Amniotic stem cell (primary cell): Measurements from ENCODE around the gene RAB5IF.
"Not testable (repeated sequence)": the region's sequence is repeated elsewhere in the genome, so short reads cannot be mapped to it uniquely, and the experiment has no call there.

Experiments used
- DNase-seq: peaks from one replicate; lab custom pipeline; 2025; lab: John Stamatoyannopoulos, UW

Gene RAB5IF, protein sequence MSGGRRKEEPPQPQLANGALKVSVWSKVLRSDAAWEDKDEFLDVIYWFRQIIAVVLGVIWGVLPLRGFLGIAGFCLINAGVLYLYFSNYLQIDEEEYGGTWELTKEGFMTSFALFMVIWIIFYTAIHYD

DNA sequence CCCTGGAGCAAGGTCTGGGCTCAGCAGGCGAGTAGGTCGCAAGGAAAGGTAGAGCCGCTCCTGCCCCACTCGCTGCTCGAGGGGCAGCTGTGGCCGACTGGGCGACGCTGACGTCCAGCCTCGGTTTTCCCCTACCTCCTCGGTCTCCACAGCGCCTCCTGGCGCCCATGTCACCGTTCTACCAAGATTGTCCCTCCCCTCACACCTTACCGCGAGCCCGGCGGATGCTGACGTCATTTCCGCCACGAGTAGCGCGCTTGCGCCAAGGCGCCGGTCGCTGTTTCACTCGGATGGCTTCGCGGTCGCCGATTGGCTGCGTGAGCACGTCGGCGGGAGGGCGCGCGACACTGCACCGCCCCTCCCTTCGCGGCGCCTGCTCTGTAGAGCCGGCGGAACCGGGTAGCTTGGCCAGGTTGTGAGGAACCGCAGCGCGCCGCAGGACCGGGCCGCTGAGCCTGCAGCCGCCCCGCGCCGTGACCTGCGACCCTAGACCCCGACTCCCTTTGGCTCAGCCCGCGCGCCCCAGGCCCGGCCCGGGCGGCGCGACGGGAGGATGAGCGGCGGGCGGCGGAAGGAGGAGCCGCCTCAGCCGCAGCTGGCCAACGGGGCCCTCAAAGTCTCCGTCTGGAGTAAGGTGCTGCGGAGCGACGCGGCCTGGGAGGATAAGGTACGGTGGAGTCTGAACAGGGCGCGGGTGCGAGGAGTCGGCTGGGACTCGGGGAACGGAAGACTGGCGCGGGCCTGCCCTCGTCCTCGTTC lies at the start of gene RAB5IF:
Gene RAB5IF (plus strand): TSS at position 381 of the 759 bp plus-strand sequence. CDS start 173 bp downstream, at position 554.
- peak; percentile 96 for DNase-seq

DNA sequence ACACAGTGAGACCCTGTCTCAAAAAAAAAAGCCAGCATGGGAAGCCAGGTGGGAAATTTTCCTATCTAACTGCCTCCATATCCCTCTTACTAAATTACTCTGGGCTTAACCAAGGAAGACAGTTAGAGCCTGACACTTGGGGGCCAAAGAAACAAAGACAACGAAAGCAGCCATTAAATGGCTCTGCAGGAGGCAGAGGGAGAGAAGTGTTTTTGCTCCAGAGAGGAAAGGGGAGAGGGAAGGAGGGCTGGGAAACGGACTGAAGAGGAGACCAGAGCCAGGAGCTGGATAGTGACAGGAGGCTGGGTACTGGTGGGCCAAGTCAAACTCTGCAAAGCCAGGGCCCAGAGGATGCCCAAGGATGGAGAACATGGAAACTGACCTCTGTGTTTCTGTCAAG lies 42.9 kb upstream of the RAB5IF start:
- no peak for DNase-seq

DNA sequence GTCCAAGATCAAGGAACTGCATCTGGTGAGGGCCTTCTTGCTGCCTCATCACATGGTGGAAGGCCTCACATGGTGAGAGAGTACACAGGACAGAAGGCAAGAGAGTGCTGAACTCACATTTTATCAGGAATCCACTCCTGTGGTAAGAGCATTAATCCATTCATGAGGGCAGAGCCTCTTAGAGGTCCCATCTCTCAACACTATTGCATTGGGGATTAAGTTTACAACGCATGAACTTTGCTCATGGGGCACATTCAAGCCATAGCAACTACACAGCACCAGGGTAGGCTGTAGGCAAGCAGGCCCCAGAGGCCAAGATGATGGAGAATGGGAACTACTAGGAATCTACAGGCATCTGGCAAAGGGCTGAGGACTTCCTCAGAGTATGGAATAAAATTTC lies 42.2 kb upstream of the RAB5IF start:
- DNase-seq: no peak

DNA sequence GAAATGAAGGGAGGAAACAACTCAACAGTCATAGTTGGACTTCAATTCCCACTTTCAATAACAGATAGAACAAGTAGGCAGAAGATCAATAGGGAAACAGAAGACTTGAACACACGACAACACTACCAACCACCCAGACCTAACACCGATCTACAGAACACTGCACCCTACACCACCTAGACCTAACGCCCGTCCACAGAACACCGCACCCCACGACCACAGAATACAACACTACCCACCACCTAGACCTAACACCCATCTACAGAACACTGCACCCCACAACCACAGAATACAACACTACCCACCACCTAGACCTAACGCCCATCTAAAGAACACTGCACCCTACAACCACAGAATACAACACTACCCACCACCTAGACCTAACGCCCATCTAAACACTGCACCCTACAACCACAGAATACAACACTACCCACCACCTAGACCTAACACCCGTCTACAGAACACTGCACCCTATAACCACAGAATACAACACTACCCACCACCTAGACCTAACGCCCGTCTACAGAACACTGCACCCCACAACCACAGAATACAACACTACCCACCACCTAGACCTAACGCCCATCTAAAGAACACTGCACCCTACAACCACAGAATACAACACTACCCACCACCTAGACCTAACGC lies 41.4 kb upstream of the RAB5IF start:
- DNase-seq: not testable (repeated sequence)

DNA sequence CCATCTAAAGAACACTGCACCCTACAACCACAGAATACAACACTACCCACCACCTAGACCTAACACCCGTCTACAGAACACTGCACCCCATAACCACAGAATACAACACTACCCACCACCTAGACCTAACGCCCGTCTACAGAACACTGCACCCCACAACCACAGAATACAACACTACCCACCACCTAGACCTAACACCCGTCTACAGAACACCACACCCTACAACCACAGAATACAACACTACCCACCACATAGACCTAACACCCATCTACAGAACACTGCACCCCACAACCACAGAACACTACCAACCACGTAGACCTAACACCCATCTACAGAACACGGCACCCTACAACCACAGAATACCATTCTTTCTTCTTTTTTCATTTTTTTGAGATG lies 40.9 kb upstream of the RAB5IF start:
- DNase-seq: not testable (repeated sequence)

DNA sequence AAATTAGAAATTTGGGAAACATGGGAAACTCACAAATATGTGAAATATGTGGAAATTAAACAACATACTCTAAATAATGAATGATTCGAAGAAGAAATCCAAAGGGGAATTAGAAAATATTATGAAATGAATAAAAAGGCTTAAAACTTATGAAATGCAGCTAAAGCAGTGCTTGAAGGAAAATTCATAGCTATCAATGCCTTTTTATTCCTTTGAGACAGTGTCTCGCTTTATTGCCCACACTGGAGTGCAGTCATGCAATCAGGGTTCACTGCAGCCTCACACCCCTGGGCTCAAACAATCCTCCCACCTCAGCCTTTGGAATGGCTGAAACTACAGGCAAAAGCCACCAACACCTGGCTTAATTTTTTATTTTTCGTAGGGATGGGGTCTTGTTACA lies 40.1 kb upstream of the RAB5IF start:
- DNase-seq: no peak

DNA sequence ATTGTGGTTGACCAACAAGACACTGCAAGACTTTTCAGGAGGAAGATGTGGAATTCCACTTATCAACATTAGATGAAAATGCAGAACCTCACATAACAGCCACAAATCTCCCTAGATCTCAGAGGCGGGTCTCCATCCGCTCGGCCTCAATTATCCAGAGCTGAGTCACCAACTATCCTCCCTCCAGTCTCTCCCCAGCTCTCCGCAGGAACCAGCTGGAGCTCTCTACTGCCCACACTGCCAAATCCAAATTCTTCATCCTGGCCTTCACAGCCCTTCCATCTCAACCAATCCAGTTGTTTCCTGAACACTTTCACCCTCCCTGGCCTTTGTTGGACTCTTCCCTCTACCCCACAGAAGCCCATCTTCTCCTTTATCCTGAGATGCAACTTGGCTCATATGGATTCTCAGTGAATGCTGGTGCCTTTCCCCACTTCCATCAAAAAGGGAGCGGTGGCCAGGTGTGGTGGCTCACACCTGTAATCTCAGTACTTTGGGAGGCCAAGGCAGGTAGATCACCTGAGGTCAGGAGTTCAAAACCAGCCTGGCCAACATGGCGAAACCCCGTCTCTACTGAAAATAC lies 35.6 kb upstream of the RAB5IF start:
- DNase-seq: peak; percentile 40

DNA sequence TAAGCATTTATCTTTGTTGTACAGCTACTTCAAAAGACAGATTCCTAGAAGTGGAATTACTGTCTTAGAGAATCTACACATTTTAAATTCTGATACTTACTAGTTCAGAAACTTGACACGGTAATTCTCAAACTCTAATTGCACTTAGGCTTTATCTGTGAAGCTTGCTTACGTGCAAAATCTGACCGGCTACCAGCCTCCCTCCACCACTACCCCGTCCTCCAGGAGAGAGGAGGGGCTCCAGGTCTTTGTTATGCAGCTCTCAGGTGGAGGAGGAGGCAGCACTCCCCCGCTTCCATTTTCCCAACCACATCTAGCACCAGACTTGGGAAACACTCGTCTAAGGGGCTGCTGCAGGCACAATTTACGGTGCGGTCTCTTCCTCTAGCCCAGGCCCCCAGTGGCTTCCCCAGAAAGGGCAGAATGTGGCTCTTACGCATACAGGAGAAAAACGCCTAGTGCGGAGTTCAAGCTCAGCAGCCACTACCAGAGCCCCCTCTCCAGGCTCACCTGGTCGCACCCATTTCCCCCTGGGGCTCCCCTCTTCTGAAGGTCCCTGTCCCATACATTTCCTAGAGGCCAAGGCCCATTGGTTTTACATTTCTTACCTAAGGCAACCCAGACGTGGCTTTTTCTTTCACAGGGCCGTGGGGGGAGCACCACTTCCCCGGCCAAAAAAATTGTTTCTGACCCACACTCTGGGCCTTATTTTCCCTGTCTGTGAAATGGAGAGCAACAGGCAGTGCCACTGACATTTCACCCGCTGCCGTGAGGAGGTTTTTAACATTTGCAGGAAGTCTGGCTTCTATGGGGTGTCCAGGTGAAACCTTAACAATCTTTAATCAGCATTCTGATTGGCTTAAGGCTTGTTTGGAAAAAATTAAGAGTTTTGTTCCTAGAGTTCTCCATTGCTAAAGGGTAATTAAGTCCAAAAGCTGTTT lies 33.7 kb upstream of the RAB5IF start:
- DNase-seq: no peak

DNA sequence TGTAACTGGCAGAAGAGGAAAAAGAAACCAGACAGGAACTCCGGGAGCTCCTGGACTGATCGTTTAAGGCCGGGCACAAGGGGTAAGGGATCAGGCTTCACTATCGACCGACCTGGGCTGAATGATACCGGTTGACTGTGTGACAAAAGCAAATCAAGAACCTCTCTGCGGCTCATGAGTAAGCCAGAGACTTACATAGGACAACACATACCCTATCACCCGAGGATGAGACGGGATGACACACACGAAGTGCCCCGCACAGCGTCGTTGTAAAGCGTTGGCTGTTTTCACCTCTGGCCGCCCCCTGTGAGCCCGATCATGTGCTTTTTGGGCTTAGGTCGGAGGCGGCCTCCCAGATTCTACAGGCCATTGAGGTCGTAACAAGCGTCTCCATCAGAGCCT lies 32.9 kb upstream of the RAB5IF start:
- no peak for DNase-seq

DNA sequence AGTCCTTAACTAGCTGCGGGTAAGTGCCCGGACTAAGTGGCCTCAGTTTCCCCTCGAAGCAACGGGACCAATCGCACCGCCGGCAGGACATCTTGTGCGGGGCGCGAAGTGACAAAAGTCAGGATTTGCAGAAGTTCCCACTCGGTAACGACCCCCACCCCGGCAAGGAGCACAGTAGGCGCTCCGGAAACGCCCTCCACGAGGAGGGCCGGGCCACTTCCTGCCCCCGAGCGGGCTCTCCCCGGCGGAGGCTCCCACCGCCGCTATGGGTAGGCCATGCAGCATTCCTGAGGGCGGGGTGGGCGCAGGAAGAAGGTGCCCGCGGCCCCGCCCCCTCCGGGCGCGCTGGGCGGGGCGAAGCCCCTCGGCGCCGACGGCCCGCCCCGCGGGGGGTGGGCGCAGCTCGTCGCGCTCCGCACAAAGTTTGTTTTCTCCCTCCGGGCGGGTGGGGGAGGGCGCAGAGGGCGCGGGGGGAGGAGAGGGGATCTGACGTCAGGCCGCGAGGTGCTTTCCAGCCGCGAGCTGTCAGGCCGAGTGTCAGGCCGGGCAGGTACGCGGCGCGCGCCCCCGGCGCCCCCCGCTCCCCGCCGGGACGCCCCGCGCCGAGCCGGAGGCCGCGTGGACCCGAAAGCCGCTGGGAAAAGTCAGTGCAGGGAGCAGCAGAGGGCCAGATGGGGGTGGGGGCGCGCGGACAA lies 32.3 kb upstream of the RAB5IF start, which contains the start of gene TGIF2:
Gene TGIF2 (plus strand): TSS at position 495 of the 695 bp plus-strand sequence. CDS start 5,178 bp downstream, outside the sequence.
- peak; percentile 41 for DNase-seq

DNA sequence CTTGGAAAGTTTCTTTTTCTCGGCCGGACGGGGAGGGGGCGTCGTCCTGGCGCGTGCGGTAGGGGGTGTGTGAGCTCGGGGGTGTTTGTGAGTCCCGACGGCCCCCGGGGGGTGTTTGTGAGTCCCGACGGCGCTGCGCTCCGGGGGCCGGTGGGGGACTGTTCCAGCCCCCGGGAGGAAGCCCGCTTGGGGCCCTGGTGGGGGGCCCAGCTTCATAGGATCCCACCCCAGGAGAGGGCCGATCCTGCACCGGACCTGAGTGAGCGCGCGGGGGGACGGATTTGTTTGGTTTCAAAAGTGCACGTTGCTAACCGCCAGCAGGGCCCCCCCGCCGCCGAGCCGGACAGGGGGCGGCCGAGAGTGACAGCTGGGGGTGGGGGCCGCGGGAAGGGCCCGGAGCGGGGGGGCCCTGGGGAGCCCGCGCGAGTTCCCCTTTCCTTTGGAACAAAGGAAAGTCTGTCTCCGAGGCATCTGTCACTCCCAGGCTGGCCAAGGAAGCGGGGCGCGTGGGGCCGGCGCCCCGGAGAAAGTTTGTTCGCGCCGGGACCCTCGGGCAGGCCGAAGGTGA lies 31.7 kb upstream of the RAB5IF start:
- DNase-seq: no peak

DNA sequence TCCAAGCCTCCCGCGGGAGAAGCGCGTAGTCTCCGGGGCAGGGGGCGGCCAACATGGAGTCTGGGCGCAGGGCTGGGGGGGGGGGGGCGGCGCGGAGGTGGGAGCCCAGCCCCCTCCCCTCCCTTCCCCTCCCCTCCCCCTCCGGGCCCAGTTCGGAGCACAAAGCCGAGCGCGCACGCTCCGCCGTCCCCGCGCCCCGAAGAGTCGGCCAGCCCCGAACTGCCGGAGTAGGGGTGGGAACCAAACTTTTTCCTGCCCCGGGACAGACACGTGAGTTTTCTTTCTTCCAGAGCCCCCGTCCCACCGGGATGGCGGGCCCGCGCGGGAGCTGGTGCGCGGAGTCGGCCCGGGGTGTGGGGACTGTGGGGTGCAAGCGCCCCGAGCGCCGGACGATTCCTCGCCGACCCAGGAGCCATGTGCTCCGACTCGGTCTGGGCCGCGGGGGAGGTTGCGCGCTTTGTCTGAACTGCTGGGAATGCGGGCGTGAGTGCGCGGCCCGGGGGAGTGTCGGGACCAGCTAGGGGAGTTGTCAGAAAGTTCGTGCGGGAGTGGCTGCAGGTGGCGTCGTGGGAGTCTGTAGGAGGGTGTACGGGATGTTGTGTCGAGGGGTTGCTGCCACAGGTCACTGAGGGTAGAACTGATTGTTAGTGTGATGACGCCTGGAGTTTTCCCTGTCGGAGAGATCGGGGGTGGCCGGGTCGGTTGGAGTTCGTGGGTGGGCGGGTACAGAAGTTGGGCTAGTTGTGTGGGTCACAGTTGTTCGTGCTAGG lies 31.0 kb upstream of the RAB5IF start:
- DNase-seq: no peak

DNA sequence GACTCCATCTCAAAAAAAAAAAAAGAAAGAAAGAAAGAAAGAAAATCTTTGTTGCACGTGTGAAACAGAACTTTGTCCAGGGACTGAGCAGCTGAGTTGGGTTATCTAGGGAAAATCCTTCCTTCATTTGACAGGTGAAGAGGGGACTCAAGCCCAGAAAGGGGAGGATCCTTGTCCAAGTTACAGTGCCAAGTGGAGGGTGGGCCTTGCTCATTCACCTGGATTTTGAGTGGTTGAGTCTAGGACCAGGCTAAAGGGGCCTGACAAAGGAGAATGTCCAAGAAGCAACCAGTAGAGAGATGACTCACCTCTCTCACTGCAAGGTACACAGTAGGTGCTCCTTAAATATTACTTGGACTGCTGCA lies 29.5 kb upstream of the RAB5IF start:
- no peak for DNase-seq

DNA sequence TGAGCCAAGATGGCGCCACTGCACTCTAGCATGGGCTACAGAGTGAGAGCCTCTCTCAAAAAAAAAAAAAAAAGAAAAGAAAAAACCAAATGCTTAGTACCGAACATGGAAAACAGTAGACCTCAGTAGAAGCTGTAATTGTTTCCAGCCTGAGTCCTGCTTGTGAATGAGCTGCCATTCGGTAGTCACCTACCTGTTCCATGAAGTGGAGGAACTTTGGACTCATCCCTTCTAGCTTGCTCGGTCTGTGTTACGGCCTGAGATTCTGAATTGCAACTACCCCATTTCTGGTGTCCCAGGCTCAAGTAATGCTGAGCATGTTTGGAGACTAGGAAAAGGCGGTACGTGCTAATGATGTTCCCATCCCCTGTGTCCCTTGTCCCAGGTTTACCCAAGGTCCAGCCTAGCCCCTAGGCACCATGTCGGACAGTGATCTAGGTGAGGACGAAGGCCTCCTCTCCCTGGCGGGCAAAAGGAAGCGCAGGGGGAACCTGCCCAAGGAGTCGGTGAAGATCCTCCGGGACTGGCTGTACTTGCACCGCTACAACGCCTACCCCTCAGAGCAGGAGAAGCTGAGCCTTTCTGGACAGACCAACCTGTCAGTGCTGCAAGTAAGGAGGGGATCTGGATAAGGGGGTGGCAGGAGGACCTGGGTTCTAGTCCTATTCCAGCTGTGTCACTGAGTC lies 27.1 kb upstream of the RAB5IF start:
- DNase-seq: no peak

DNA sequence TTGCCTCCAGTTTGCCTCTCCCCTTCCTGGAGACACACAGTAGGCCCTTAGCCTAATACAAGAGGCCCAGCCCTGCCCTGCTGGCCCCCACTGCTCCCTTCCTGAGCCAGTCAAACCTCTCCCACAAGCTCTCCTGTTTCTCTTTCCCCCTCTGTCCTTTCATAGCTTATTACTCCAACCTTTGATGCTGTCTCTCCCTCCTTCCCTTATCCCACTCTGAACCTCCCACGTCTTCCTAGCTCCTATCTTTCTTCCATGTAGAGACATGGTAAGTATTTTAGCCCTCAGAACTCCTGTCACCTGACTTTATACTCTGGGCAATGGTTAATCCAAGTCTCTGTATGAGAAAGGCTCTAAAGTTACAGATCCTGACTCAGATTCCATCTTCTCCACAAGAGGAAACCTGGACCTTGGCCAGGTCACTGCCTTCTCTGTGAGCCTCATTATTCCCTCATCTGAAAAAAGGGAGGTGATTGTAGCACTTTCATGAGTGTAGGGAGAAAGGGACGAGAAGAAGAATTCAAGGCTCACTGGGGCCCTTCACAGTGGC lies 25.5 kb upstream of the RAB5IF start:
- no peak for DNase-seq

DNA sequence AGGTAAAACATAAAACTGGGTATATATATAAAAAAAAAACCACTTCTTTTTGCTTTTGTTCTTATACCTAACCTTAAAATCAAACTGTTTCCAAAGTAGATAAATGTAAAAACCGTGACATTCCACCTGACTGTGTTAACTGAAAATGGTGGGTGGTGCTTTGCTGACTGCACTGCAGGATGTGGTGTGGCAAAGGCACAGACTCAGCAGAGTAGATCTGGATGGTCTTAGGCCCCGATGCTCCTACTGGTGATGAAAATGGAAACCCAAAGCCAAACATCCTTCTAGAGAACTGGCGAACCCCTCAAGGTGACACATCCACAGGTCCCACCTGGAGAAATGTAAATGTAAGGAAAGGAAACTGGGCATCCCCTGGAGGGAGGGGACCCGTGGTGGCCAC lies 23.3 kb upstream of the RAB5IF start:
- no peak for DNase-seq

DNA sequence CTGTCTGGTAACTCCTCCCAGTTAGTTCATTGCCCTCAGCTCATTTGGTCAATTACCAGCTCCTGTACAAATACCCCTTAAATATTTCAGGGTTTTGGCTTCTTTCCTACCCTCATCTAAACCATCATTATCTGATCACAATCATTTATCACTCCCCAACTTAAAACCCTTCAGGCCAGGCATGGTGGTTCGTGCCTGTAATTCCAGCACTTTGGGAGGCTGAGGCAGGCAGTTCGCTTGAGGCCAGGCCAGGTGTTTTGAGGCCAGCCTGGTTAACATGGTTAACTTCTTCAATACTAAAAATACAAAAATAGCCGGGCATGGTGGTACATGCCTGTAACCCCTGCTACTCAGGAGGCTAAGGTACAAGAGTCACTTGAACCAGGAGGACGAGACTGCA lies 22.8 kb upstream of the RAB5IF start:
- no peak for DNase-seq

DNA sequence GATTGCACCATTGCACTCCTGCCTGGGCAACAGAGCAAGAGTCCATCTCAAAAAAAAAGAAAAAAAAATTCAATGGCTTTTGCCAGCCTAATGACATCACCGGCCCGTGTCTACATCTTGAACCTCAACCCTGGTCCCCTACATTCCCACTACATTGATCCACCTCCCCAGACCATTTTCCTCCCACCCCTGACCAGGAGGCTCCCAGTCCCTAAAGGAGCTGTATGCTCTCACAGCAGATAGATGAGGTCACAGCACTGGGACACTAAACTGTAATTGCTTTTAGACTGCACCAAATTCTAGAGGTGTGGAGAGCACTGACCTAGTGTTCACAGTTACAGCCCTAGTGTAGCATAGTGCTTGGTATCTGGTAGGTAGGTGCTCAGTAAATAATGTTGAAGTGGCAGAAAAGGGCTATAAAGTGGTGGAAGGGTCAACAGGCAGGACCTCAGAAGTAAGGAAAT lies 21.5 kb upstream of the RAB5IF start:
- no peak for DNase-seq
